Measurements from ENCODE around the gene FAM153A.
"Not testable (repeated sequence)": the region's sequence is repeated elsewhere in the genome, so short reads cannot be mapped to it uniquely, and the experiment has no call there.

Gene FAM153A

DNA sequence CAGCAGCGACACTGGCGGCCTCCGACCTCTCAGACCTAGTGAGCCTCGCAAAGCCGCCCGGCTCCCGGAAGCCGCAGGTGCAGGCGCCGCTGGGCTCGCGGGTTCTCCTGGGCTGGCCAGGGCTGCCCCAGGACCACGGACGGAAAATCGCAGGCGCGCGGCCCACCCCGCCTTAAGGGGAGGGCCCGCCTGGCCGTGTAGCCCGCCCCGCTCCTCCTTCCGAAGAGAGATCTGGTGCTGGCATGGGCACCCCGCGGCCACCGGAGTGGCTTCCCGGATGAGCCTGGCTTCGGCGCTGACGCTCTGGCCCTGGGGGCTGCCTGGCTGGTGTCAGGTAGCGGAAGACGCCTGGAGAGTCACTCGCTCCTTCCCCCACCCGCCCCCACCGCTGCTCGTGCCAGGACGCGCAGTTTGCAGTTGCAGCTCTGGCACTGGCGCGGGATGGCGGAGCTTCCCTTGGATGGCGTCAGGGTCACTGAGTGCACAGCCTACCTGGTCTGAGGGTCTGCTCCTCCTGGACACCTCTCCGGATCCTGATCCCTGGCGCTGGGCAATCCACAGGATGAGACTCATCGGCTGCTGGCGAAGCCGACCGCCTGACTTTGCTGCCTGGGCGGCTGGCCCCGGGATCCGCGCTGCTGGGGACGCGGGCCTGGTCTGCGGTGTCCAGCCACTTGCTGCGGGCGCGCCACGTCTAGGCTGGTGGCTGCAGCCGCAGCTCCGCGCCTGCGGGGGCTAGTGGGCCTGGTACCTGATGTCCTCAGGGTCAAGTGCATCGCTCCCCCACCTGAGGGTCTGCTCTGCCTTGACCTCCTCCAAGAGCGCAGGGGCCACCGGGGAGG, at the start of gene FAM153A:
TSS of gene FAM153A (minus strand) at position 108 of the 842 bp plus-strand sequence.
- H3K4me3 ChIP-seq (ENCODE audit: low read length): not testable (repeated sequence)

DNA sequence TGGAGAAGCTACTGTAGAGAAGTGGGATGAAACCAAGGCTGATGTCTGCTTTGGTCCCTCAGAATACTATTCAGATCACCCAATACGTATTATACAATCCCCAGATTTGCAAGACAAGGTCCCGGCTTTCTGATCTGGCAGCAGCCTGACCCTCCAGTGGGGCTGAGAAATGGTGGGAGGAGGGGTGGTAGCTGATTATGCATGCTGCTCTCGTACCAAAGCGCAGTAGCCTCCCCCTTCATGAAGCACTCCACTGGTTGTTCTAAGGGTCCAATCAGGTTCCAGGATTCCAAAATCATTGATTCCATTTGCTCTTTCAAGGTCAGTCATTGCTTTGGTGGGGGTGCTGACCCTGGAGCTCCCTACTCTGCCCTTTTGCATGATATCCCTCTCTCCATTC, 49.6 kb upstream of the FAM153A start:
- H3K4me3 ChIP-seq (ENCODE audit: low read length): not testable (repeated sequence)

DNA sequence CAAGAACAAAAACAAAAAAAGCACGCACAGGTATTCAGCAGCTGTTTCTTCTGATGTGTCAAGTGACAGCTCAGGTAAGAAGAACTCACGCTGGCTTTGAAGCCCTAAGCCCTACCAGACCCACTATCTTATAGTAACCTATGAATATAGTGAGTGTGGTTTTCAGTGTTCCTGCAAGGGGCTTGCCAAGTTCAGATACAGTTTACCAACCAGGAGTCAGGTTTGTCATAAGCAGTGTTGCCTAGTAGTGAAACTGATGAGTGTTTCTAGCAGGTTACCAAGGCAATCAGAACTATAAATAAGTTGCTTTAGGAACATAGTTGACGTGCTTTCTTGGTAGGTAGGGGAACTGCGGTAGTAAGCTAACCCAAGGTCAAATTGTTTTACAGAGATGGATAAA, 43.4 kb upstream of the FAM153A start:
- not testable (repeated sequence) for H3K4me3 ChIP-seq (ENCODE audit: low read length)

DNA sequence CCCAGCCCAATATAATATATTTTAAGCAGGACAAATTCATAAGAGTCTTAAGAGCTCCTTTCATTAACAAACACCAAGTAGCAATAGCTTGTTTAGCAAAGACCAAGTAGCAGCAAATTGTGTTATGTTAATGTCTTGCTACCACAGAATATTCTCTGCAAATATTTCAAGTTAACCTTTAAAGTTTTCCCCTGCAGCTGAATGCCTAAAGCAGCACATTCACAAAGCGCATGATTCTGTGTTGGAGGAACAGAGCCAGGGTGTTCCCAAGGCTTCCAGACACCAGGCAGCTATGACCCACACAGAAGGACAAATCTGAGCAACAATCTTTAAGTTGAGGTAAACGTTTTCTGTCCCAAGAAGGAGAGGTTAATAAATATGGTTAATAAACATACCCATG, 42.1 kb upstream of the FAM153A start:
- not testable (repeated sequence) for H3K4me3 ChIP-seq (ENCODE audit: low read length)

DNA sequence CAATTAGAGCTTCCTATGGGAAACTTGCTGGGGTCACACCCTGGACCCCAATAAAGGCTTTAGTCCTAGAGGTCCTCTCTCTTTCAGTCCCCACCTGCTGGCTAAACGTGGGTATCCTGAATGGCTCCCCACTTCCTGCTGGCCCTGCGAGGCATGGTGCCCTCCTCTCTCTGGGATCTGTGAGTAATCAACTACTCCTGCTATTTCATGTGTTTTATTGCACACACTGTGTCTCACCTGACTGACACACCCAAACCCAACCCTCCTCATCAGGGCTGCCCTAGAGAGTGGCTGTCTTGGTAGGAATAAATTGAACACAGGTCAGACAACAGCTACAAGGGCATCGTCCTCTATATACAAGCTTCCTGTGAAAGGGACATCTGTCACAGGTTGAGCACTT, 39.8 kb upstream of the FAM153A start:
- not testable (repeated sequence) for H3K4me3 ChIP-seq (ENCODE audit: low read length)

DNA sequence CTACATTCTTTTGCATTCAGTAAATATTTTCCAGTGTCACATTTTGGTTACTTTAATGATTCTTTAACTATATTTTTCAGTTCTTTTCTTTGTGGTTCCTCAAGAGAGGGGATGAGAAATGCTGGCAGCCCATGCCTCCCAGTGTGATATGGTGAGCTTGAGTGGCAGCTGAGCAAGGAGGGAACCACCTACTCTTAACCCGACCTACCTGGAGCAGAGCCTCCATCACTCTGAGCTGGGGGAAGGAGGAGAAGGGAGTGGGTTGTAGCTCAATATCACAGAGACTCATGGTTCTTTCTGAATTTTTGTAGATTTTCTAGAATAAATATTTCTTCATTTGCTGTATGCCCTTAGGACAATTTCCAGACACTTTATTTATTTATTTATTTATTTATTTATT, 37.0 kb upstream of the FAM153A start:
- not testable (repeated sequence) for H3K4me3 ChIP-seq (ENCODE audit: low read length)

DNA sequence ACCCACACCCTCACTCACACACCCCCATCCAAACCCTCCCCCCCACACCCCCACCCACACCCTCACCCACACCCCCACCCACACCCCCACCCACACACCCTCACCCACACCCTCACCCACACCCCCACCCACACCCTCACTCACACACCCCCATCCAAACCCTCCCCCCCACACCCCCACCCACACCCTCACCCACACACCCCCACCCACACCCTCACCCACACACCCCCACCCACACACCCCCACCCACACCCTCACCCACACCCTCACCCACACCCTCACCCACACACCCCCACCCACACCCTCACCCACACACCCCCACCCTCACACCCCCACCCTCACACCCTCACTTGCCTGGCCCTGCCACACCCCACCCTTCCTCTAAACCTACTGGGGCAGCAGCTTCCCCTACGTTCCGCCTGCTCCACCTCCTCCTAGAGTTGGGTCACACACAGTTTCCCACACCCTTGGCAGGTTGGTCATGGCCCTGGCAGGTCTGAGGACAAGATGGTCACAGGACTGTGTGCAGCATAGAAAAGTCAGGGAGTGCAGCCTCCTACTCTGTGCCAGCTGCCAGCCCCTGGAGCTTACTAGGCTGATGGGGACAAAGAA, 30.2 kb upstream of the FAM153A start:
- H3K4me3 ChIP-seq (ENCODE audit: low read length): not testable (repeated sequence)

DNA sequence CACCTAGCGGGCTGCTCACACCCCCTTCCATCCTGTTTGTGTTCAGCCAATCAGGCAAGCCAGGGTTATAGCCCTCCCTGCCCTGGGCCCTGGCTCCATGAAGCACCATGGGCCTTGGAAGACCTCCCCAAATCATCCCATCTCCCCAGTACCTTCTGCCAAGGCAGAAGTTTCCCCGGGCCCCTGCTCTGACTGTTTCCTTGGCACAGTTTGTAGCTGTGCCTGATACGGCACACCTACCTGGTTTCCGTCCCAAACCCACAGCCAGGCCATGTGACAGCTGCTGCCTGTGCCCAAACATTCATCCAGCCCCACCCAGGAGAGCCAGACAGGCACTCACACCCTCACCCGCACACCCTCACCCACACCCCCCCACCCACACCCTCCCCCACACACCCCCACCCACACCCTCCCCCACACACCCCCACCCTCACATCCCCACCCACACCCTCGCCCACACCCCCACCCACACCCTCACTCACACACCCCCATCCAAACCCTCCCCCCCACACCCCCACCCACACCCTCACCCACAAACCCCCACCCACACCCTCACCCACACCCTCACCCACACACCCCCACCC, 29.6 kb upstream of the FAM153A start:
- H3K4me3 ChIP-seq (ENCODE audit: low read length): not testable (repeated sequence)

DNA sequence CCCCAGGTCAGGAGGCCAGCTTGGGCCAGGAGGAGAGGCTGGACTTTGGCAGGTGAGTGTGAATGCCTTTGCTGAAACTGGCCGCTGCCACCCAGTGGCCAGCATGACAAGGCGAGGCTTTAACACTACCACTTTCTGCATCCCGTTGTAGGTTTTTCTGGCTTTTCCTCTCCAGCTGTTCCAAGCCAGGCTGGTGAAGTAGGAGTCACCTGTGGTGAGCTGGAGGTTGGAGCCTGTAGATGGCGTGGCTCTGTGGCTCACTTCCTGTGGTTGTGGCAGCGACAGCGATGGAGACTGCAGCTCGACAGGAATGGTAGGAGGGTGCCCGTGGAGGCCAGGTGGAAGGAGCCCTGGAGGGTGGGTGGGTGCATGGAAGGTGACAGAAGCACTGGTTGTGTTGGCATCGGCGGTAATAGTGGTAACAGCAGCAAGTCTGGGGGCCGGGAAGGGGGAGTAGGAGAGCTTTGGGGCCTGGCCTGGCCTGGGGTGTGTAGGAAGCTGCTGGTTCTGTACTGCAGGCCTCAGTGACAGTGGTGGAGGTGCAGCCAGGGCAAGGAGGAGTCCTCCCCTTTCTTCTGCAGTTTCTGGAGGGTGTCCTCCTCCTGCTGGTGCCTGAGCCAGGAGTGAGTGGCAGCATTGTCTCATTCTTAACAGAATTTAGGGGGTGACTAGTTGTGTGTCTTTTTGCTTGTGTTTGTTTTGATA, 26.7 kb upstream of the FAM153A start:
- H3K4me3 ChIP-seq (ENCODE audit: low read length): not testable (repeated sequence)

DNA sequence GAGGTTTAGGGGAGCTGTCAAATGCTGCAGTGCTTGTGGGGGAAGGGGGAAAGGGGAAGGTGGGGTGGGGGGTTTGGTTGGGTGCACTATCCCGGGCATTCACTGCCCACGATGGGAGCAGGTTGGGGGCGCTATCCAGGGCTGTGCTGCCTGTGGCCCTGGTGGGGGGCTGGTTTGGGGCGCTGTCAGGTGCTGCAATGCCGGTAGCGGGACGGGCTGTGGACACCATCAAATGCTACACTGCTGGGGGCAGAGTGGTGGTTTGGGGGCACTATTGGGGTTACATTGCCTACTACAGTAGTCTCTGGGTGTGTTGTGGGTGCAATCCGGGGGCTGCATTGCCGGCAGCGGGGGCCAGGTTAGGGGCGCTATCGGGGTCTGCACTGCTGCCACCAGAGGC, 25.7 kb upstream of the FAM153A start:
- not testable (repeated sequence) for H3K4me3 ChIP-seq (ENCODE audit: low read length)

DNA sequence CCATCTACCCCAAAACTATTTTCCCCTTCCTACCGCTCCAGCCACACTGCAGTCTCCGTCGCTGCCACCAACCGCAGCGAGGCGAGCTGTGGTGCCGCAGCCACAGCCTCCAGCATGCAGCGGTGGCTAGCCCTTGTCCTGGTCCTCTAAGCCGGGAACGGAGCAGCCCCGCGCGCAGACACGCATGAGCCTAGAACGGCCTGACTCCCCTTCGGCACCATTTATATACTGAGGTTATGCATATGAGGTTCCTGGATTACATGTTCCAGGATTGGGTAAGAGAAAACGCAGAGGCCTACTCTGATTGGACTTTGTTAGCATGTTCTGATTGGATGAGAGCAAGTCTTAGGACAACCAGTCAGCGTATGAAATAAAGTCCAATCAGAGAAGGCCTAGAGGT, 24.6 kb upstream of the FAM153A start:
- not testable (repeated sequence) for H3K4me3 ChIP-seq (ENCODE audit: low read length)

DNA sequence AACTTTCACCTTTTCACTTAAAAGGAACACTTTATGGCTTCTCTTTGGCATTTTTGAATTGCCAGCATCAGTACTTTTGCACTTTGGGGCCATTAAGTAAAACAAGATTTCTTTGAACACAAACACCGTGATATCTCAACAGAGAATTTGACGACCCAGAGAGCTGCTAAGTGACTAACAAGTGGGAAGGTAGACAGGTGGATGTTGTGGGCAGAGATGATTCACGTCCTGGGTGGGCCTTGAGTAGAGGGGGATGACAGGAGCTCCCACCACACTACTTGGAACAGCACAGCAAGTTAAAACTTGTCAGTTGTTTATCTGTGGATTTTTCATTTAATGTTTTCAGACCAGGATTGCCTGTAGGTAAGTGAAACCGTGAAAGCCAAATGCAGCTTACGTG, 18.7 kb upstream of the FAM153A start:
- H3K4me3 ChIP-seq (ENCODE audit: low read length): not testable (repeated sequence)

DNA sequence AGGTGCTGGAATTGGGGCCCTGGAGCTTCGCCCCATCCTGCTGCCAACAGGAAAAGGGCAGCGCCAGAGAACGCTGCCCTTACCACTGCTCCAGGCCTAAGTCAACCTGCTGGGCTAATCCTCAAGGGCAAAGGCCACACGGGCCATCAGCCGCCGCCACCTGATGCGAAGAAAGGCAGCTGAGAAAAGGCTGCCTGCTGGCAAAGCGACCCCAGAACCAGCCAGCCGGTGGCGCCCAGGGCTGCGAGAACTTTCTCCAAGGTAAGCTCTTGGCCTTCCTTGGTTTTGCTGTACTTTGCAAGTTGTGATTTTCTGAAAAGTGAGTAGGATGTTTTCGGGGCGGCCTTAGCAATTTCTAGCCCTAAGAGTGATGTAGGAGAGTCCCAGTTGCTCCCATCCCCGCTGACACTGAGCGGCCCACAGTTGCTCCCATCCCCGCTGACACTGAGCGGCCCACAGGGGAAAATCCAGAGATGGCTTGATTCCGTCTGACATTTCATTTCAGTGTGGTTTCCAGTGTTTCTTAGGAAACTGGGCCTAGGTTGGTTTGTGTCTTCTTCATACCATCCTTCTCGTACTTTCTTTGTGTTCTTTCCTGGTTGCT, 15.6 kb upstream of the FAM153A start:
- not testable (repeated sequence) for H3K4me3 ChIP-seq (ENCODE audit: low read length)

DNA sequence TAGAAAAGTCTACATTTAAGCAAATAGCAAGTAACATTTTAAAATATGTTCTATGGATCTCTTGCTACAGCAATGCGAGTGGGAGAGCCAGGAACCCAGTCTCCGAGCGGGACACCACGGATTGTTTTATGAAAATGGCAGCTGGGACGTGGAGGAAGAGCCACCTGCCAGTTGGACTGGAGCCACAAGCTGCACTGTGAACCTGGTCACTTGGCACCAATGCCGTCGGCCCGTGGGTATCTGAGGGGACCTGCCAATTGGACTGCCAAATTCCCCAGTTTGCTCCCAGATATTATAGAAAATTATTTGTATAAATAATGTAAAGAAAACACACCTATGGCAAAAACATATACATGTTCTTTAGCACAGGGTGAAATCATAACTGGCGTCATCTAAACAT, 10.6 kb upstream of the FAM153A start:
- not testable (repeated sequence) for H3K4me3 ChIP-seq (ENCODE audit: low read length)

DNA sequence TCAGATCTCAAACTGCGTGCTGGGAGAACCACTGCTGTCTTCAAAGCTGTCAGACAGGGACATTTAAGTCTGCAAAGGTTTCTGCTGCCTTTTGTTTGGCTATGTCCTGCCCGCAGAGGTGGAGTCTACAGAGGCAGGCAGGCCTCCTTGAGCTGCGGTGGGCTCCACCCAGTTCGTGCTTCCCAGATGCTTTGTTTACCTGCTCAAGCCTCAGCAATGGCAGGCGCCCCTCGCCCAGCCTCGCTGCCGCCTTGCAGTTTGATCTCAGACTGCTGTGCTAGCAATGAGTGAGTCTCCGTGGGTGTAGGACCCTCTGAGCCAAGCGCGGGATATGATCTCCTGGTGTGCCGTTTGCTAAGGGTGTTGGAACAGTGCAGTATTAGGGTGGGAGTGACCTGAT, 8.9 kb upstream of the FAM153A start:
- not testable (repeated sequence) for H3K4me3 ChIP-seq (ENCODE audit: low read length)

DNA sequence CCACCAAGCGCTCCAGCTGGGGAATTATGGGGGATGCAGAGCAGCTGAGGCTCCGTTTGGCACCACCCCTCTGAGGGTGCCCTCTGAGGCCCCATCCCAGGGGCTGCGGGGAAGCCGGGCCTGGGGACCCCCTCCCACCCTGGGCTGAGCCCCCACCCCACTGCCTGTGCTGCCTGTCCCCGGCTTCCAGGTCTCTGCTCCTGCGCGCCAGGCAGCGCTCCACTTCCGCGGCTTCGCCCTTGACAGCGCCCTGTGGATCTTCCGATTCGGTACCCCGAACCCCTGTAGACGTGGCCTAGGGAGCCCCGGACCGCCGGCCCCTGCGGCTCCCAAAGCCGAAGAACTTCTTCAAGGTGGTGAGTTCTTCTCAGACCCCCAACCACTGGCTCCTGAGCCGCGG, 530 bp downstream of the FAM153A start:
- not testable (repeated sequence) for H3K4me3 ChIP-seq (ENCODE audit: low read length)

DNA sequence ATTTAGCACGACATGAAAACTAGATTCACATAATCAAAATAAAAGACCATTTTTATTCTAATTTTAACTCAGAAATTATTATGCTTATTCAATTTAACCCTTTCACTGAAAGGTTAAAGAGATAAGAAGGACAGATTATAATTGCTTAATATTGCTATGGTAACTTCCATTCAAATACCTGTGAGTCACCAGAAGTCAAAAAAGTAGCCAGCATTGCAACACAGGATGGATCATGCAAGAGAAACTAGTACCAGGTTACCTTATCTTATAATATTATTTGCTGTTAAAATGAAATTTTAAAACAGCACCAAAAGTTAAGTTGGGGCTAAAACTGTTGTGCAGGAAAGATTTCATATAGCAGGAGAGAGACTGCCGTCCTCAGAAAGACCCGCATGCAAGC, 11.5 kb downstream of the FAM153A start:
- H3K4me3 ChIP-seq (ENCODE audit: low read length): not testable (repeated sequence)

DNA sequence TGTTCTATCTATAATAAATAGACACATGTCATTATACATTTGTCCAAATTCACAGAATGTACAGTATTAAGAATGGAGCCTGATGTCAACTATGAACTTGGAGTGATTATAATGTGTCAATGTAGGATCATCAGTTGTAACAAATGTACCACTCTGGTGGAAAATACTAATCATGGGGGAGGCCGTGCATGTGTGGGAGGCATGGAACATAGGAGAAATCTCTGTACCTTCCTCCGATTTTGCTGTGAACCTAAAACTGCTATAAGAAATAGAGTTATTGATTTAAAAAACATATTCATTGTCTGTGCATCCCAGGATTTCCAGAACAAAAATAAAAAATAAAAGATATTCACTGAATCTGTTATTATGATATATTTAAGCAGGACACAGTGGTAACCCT, 12.1 kb downstream of the FAM153A start:
- H3K4me3 ChIP-seq (ENCODE audit: low read length): not testable (repeated sequence)

DNA sequence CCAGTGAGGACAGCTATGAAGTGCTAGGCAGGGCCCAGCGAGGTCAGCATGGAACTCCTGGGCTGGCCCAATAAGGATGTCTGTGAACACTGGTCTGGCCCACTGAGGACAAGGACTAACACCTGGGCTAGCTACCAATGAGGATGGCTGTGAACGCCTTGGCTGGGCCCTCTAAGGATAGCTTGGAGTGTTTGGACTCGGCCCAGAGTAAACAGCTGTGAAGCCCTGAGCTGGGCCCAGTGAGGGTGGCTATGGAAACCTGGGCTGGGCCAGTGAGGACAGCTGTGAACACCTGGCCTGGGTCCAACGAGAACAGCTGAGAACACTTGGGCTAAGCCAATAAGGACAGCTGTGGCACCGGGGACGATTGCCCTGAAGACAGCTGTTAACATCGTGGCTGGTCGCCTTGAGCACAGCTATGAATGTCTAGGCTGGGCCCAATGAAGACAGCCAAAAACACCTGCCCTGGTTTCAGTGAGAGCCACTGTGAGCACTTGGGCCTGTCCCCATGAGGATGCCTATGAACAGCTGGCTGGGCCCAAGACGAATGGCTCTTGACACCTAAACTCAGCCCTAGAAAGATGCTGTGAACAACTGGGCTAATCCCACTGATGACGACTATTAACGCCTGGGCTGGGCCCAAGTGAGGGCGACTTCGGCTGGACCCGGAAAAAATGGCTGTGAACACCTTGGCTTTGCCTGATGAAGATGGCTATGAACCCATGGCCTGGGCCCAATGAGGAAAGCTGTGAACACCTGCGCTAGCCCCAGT, 18.8 kb downstream of the FAM153A start:
- H3K4me3 ChIP-seq (ENCODE audit: low read length): not testable (repeated sequence)

DNA sequence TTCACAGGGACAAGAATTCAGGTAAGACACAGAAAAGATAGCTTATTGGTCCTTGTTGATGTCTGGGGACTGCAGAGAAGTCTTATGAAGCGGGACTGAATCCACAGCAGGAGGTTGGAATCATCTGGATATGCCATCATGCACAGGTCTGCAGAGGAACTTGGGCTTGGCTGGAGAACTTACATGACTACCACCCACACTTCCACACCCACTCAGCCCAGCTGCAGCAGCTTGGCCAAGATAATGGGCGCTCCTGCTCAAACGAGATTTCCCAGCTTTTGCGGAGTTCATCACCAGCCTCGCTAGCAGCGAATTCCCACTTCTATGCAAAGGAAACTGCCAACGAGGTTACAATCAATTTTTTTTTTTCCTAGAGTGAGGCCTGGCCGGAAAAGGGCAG, 21.7 kb downstream of the FAM153A start:
- not testable (repeated sequence) for H3K4me3 ChIP-seq (ENCODE audit: low read length)

DNA sequence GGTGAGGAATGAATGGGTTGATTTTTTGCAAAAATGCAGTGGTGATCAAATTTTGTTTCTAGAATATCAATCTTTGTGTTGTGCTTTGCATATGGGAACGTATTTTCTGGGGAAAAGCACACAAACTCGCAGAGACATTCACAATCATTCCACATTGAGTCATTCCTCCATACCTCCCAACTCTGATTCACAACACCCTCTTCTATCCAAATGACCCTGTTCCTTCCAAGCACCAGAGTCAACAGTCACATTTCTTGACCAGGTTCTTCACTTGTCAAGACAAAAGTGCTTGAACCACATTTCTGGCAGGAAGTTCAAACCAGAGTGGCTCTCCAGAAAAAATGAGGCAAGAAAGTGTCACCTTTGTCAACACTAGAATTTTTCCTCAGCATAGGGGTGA, 35.3 kb downstream of the FAM153A start:
- H3K4me3 ChIP-seq (ENCODE audit: low read length): not testable (repeated sequence)
